GM18858 (cell line): ENCODE data around the gene DAO.

Experiments used
- ATAC-seq: cut with Tn5 transposase; IDR thresholded peaks from one replicate; pipeline ENCODE4 v1.9.1; 2021; ENCODE audit not compliant: unreplicated experiment

The DAO gene

DNA sequence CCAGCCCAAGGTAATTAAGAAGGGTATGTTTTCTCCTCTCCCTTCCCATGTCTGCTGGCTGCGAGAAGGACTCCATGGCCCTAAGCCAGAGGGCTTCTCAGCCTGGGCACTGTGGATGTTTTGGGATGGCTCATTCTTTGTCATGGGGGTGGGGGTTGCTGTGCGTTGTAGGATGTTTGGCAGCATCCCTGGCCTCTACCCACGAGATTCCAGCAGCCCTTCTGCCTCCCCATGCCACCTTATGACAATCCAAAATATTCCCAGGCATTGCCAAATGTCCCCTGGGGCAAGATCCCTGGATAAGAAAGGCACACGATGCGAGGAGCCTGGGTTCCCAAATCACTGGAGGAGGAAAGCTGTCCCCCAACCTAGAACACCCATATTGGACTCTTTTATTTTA is 36.4 kb downstream of the DAO start:
- ATAC-seq = no peak

- ATAC-seq = no peak
These were observed 38.3 kb downstream of the DAO start for GRCh38 chr12:108918206-108918605.

DNA sequence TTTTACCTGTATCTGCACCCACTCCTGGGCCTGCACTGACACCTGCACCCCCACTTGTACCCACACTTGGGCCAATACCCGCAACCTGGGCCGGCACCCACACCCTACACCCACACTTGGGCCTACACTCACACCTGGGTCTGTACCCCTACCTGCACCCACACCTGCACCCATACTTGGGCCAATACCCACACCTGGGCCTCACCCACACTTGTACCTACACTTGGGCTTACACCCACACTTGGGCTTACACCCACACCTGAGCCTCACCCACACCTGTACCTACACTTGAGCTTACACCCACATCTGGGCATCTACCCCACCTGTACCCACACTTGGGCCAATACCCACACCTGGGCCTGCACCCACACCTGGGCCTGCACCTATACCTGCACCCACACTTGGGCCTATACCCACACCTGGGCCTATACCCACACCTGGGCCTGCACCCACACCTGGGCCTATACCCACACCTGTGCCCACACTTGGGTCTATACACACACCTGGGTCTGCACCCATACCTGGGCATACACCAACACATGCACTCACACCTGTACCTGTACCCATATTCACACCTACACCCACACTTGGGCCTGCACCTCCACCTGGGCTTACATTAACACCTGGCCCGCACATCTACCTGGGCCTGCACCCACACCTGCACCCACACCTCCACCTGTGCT is 39.2 kb downstream of the DAO start:
- ATAC-seq = no peak

GRCh38 chr12:108921946-108922345 is 42.1 kb downstream of the DAO start:
- no peak for ATAC-seq

DNA sequence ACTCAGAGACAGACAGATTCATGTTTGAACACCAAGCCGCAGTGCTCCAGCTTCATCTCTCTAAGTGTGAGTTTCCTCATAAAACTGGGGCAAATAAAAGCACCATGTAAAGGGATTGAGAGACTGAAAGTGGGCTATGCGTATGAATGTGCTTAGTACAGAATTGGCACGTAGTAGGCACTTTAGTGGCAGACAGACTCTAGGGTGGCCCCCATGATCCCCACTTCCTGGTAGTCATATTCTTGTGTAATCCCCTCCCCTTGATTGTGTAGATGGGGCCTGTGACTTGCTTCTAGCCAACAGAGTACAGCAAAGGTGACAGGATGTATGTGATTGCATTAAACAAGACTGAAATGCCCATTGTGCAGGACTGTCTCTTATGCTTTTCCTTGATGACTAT is 43.0 kb downstream of the DAO start:
- ATAC-seq = no peak

DNA sequence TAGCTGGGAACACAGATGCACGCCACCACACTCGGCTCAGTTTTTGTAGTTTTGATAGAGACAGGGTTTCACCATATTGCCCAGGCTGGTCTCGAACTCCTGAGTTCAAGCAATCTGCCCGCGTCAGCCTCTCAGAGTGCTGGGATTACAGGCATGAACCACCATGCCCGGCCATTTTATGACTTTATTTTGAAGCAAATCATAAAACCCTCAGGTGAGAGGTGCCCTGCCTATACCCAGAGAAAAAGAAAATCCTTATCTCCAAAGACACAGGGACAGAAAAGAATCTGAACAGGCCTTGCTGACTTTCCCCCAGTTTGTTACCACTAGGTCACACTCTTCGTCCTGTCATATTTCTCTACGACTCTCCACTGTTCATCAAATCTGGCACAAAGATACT is 48.8 kb downstream of the DAO start:
- no peak for ATAC-seq

GRCh38 chr12:108930155-108930554 is 50.3 kb downstream of the DAO start:
- no peak for ATAC-seq

DNA sequence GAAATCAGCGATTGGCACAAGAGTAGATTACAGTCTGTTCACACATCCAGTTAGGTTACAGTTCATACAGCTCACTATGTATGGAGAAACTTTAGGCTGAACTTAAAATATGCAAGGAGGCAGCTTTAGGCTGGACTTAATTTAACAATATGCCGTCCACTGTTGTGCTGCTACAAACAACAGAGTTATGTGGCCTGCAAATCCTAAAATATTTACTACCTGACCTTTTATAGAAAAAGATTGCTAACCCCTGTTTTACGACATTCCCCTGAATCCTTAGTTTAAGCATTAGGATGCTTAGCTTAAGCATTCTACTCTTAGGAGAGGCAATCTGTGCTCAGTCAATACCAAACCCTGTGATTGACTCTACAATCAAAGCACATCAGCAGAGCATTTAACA is 50.9 kb downstream of the DAO start:
- no peak for ATAC-seq

- no peak for ATAC-seq
These were observed 54.1 kb downstream of the DAO start for GRCh38 chr12:108933949-108934348.

DNA sequence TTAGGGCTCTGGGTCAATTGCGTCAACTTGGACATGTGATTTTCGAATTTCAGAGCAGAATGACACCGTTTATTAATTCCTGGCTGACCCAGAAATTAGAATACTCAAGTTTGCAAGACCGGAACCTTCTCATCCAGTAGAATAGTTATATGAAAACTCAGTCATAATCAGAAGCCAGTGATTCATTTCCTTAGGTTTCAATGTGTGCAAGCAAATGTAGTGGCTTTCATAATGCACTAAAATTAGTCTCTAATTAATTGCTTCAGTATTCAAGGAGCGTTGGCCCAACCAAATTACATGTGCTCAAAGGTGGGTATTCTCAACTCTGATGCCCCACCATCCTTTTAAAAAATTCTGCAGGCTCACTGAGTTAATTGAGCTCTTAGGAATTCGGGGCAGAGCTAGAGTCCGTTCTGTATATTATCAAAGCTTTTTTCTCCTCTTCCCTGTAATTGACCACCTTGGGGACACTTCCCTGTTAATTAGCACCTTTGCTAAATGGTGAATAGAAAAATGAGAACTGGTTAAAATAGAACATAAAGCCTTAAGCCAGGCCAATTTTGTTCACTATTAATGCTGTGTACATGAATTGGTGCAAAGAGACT is 55.4 kb downstream of the DAO start:
- no peak for ATAC-seq

DNA sequence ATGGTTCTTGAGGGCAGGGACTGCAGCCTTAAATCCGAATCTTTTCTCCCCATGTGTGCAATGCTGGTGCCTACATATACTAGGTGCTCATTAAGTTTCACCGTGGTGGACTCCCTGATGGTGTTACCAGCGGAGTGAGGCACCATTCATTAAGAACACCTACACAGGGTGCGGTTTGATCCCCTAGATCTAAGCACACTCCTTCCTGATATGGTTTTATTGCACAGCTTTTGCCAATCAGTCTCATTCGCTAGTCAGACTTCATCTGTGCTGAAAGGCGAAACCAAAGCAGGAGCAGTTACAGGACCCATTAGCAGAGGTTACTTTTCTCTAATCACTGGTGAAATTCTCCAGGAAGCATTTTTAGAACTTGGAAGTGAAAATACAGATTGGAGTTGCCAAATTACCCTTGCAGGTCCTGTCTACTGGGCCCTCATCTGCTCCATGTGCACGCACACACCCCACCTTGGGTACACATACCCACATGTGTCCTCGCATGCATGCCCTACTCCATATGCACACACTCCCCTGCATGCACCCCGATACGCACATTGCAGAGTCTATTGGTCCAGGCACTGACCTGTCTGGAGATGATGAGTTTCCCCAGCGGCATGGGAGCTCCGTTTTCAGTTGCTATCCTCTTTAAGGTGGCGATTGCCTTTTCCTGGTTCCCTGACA is 58.5 kb downstream of the DAO start:
- ATAC-seq = no peak

- no peak for ATAC-seq
These were observed 59.7 kb downstream of the DAO start for GRCh38 chr12:108939594-108939993.

DNA sequence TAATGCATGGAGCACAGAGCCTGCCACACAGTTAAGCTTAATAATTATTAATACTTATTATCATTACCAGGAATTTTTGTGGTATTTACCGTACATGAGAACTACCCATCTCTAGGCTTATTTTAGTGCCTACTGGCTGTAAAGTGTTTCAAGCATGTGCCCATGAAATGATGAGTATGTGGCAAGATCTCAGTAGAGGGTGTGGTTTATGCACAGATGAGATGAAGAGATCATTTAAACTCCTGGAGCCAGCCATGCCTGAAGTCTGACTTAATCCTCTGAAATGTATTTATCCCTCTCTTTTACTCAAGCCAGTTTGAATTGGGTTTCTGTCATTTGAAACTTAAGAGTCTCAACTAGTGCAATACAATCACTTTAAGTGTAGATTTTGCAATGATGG is 60.2 kb downstream of the DAO start:
- no peak for ATAC-seq

- ATAC-seq = no peak
These were observed 67.2 kb downstream of the DAO start for GRCh38 chr12:108947097-108947496.

GRCh38 chr12:108948367-108948766 is 68.5 kb downstream of the DAO start:
- ATAC-seq = no peak

GRCh38 chr12:108949976-108950375 is 70.1 kb downstream of the DAO start:
- ATAC-seq = no peak
